GM10847 (cell line): ENCODE results near the gene BCL2.

Source experiments
- POLR2A ChIP-seq: IDR thresholded peaks from 2 replicates; pipeline ENCODE4 v1.6.1; 2011; ENCODE audit not compliant: insufficient read length; ENCODE audit errors: extremely low read depth

Gene BCL2

GRCh38 chr18:63287691-63288220, 31.8 kb downstream of the BCL2 start:
- TF ChIP-seq POLR2A: no peak

GRCh38 chr18:63286926-63287325, 32.6 kb downstream of the BCL2 start:
- TF ChIP-seq POLR2A: no peak

- TF ChIP-seq POLR2A: peak; percentile 38
These were observed 34.5 kb downstream of the BCL2 start for GRCh38 chr18:63284827-63285733.

GRCh38 chr18:63284173-63284799, 35.3 kb downstream of the BCL2 start:
- no peak for TF ChIP-seq POLR2A

GRCh38 chr18:63283305-63284094, 36.1 kb downstream of the BCL2 start:
- no peak for TF ChIP-seq POLR2A

- TF ChIP-seq POLR2A: no peak
These were observed 36.8 kb downstream of the BCL2 start for GRCh38 chr18:63282793-63283192.

GRCh38 chr18:63273222-63273927, 46.2 kb downstream of the BCL2 start:
- no peak for TF ChIP-seq POLR2A

GRCh38 chr18:63272638-63273037, 46.9 kb downstream of the BCL2 start:
- no peak for TF ChIP-seq POLR2A

- no peak for TF ChIP-seq POLR2A
These were observed 47.7 kb downstream of the BCL2 start for GRCh38 chr18:63271881-63272299.

- no peak for TF ChIP-seq POLR2A
These were observed 48.4 kb downstream of the BCL2 start for GRCh38 chr18:63271148-63271547.

GRCh38 chr18:63267975-63268721, 51.4 kb downstream of the BCL2 start:
- TF ChIP-seq POLR2A: no peak

- no peak for TF ChIP-seq POLR2A
These were observed 52.4 kb downstream of the BCL2 start for GRCh38 chr18:63266888-63267790.

GRCh38 chr18:63265326-63265725, 54.2 kb downstream of the BCL2 start:
- no peak for TF ChIP-seq POLR2A
